Measurements from ENCODE around the gene ABHD1. TPM values are rescaled to one million over a fixed set of nuclear protein-coding genes. Genes with fewer than 3 reads are reported as not detected.
"Not testable (repeated sequence)": the region's sequence is repeated elsewhere in the genome, so short reads cannot be mapped to it uniquely, and the experiment has no call there.

ABHD1 gene
- total RNA-seq, 2 donors from 2014 or later: 0.34 TPM; not detected in 1

DNA sequence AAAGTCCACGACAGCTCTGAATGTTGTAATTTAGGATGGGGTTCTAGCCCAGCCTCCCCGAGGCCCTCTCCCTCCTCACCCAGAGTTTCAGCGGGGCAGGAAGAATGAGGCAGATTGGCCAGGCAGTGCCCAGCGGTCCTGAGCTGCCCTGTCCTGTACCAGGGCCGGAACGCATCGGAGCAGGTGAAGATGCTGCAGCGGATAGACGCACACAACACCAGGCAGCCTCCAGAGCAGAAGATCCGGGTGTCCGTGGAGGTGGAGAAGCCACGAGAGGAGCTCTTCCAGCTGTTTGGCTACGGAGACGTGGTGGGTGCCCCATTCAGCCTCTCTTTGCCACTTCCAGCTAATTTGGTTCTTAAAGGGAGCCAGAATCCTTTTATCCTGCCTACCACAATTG lies 26.3 kb upstream of the ABHD1 start:
- no peak for ATAC-seq
- intact Hi-C loops (cut with DNase I, micrococcal nuclease): loop anchor here (5.0 to 10.0 kb wide), 3 partner anchors 97 to 187 kb away; partner anchors contain the start of gene TRIM54 (in 2 of the 2)
- DNase-seq: no peak

DNA sequence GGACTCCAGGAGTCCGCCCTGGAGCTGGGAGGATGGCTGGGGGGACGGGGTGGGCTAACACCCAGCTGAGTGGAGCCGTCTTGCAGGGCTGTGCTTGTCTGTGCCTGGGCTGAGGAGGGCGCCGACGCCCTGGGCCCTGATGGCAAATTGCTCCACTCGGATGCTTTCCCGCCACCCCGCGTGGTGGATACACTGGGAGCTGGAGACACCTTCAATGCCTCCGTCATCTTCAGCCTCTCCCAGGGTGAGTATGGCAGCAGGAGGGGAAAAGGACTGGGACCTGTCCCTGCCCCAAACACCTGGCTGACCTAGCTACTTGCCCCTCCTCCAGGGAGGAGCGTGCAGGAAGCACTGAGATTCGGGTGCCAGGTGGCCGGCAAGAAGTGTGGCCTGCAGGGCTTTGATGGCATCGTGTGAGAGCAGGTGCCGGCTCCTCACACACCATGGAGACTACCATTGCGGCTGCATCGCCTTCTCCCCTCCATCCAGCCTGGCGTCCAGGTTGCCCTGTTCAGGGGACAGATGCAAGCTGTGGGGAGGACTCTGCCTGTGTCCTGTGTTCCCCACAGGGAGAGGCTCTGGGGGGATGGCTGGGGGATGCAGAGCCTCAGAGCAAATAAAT lies 24.2 kb upstream of the ABHD1 start:
- intact Hi-C loops (cut with DNase I, micrococcal nuclease): loop anchor here (5.0 to 10.0 kb wide), 3 partner anchors 95 to 185 kb away; partner anchors contain the start of gene TRIM54 (in 2 of the 2)

DNA sequence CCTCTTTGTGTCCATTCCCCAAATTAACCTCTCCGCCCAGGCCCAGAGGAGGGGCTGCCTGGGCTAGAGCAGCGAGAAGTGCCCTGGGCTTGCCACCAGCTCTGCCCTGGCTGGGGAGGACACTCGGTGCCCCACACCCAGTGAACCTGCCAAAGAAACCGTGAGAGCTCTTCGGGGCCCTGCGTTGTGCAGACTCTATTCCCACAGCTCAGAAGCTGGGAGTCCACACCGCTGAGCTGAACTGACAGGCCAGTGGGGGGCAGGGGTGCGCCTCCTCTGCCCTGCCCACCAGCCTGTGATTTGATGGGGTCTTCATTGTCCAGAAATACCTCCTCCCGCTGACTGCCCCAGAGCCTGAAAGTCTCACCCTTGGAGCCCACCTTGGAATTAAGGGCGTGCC lies 23.6 kb upstream of the ABHD1 start:
- no peak for DNase-seq
- no peak for ATAC-seq
- intact Hi-C loops (cut with DNase I, micrococcal nuclease): no loop called here

More for the DNA sequence above, 24.2 kb upstream of the ABHD1 start:
- ATAC-seq (no peak), DNase-seq (no peak)

DNA sequence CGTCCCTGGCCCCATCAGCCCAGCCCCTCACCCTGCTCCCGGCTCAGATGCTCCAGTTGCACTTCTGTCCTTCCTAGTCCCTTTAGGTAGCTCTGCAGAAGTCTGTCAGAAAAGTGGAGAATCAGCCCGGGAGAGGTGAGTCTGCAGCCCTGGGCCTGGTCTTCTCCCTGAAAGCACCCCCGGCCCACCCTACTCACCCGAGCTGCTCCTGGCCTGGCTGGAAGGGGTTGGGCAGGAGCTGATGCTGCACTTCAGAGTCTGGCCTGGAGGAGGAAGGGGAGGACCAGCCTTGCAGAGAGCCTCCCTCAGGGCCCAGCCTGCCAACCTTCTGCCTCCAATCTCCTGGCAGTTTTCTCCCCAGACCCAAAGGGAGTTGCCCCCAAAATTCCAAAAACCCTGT lies 21.3 kb upstream of the ABHD1 start:
- DNase-seq (no peak), ATAC-seq (no peak)
- intact Hi-C loops (cut with DNase I, micrococcal nuclease): no loop called here

DNA sequence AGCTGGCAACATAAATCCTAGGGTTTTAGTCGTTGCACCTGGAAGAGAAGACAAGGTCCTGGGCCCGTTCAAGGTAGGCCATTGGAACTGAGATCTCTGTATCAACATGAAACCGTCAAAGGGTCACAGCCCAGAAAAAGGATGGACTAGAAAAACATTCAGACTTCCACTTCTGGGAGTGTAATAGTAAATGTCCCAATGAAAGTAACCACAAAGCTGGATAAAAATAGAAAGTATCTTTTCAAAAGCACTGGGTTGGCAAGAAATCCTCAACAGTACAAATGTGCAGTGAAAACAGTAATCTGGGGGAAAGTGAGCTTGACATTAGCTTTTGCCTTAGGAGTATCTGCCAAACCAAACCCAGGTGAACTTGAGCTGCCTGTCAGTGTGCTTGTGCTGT lies 17.6 kb upstream of the ABHD1 start:
- DNase-seq (no peak), ATAC-seq (no peak)
- intact Hi-C loops (cut with DNase I, micrococcal nuclease): no loop called here

DNA sequence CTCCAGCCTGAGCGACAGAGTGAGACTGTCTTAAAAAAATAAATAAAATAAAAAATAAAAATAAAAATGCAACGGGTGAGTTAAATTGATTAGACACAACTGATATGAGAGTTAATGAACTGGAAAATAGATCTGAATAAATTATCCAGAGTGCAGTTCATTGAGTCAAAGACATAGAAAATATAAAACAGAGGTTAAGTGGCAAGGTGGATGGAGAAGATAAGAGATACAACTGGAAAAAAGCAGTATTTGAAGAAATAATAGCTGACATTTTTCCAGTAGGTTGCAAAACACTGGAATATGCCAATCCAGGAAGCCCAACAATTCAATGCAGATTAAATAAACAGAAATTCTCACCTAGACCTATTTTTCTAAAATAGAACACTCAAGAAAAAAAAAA lies 15.4 kb upstream of the ABHD1 start:
- no peak for ATAC-seq
- DNase-seq: no peak
- intact Hi-C loops (cut with DNase I, micrococcal nuclease): no loop called here

DNA sequence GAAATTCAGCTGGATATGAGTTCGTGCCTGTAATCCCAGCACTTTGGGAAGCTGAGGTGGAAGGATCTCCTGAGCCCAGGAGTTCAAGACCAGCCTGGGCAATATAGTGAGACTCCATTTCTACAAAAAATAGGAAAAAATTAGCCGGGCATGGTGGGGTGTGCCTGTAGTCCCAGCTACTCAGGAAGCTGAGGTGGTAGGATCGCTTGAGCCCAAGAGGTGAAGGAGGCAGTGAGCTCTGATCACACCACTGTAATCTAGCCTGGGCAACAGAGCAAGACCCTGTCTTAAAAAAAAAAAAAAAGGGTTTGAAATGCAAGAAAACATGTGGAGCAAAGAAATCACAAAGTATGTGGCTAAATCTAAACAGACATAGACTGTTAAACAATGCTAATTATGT lies 14.5 kb upstream of the ABHD1 start:
- intact Hi-C loops (cut with DNase I, micrococcal nuclease): no loop called here
- ATAC-seq (no peak), DNase-seq (no peak)

DNA sequence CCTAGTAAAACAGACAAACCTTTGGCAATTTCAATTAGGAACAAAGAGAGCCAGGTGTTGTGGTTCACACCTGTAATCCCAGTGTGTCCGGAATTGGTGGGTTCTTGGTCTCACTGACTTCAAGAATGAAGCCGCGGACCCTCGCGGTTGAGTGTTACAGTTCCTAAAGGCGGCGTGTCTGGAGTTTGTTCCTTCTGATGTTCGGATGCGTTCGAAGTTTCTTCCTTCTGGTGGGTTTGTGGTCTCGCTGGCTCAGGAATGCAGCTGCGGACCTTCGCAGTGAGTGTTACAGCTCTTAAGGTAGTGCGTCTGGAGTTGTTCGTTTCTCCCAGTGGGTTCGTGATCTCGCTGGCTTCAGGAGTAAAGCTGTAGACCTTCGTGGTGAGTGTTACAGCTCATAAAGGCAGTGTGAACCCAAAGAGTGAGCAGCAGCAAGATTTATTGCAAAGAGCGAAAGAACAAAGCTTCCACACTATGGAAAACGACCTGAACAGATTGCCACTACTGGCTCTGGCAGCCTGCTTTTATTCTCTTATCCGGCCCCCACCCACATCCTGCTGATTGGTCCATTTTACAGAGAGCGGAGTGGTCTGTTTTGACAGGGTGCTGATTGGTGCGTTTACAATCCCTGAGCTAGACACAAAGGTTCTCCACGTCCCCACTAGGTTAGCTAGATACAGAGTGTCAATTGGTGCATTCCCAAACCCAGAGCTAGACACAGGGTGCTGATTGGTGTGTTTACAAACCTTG lies 12.8 kb upstream of the ABHD1 start:
- ATAC-seq; intact Hi-C loops (cut with DNase I, micrococcal nuclease); DNase-seq: not testable (repeated sequence)

DNA sequence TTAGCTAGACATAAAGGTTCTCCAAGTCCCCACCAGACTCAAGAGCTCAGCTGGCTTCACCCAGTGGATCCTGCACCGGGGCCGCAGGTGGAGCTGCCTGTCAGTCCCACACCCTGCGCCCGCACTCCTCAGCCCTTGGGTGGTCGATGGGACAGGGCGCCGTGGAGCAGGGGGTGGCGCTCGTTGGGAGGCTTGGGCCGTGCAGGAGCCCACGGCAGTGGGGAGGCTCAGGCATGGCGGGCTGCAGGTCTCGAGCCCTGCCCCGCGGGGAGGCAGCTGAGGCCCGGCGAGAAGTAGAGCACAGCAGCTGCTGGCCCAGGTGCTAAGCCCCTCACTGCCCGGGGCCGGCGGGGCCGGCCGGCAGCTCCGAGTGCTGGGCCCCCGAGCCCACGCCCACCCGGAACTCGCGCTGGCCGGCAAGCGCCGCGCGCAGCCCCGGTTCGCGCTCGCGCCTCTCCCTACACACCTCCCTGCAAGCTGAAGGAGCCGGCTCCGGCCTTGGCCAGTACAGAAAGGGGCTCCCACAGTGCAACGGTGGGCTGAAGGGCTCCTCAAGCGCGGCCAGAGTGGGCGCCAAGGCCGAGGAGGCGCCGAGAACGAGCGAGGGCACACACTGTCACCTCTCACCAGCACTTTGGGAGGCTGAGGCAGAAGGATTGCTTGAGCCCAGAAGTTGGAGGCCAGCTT lies 12.1 kb upstream of the ABHD1 start:
- intact Hi-C loops (cut with DNase I, micrococcal nuclease); ATAC-seq; DNase-seq: not testable (repeated sequence)

DNA sequence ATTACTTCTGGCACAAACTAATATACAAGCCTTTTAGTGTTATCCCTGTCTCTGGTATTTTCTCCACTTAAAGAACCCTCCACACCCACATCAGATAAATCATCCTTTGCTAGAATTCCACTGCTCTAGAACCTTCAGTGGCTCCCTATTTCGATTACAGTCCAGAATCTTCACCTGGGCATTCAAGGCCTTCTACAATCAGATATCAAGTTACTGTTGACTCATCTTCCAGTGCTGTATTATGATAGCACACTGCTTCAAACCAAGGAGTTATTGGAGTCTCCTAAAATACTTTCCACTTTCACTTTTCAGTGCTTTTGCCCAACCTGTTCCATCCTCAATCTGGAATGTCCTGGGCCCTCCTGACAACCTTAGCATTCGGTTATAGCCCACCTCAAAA lies 8.1 kb upstream of the ABHD1 start:
- DNase-seq: no peak
- intact Hi-C loops (cut with DNase I, micrococcal nuclease): no loop called here
- ATAC-seq: no peak

DNA sequence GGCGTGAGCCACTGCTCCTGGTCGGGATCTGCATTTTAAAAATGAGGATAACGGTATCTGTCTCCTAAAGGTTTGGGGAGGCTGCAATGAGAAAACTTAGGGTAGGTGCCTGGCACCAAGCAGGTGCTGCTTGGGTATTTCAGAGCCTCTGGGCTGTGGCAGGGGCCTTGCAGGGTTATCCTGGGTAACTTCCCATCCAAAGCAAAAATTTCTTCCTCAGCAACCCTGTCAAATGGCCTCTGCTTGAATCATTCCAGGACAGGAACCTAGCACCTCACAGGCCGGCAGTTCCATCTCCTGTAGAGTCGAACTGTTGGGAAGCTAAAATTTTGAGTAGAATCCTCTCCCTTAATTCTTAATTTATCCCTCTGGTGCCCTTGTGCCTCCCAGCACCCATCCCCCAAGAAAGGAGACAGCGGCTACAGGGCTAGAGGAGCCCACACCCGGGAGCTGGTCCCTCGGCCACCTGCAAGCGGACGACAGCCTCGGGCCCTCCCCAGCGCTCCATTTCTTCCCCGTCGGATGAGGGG lies 5.6 kb upstream of the ABHD1 start:
- intact Hi-C loops (cut with DNase I, micrococcal nuclease): no loop called here
- no peak for ATAC-seq
- no peak for DNase-seq

DNA sequence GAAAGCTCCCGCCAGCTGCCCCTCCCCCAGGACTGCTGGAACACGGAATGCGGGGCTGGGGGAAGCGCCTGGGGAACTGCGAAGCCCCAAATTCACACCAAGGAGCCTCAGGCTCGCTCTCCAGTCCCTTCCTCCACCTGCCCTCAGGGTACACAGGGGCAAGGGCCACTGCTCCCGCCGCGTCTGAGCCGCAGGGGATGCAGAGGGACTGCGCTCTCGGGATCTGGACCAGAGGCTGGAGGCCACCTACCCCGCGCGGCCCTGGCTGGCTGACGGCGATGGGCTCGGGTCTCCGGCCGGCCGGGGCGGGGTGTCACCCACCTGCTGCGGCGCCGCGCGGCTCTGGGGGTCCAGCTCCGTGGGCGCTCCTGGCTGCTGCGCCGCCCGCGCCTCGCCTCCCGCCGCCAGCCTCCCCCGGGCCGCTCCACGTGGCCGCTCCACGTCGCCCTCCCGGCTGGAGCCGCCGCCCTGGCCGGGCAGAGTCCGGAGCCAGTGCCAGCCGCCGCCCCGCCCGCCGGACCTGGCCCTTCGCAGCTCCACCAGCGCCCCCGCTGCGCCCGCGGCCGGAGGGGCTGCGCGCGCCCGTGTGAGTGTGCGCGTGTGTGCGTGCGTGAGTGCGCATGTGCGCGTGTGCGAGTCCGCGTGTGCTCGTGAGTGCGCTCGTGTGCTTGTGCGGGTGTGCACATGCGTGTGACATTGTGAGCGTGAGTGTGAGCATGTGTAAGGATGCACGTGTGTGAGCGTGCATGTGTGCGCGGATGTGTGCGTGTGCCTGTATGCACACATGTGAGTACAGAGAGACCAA lies 4.9 kb upstream of the ABHD1 start, which contains the start of gene CGREF1:
Gene CGREF1, minus strand, starts transcription at position 604 of the 805 bp plus-strand sequence. CDS start 14,762 bp downstream, outside the sequence.
- intact Hi-C loops (cut with DNase I, micrococcal nuclease): no loop called here
- ATAC-seq: peak; percentile 87
- peak in 1 of 2 donors; percentile 38 for DNase-seq

DNA sequence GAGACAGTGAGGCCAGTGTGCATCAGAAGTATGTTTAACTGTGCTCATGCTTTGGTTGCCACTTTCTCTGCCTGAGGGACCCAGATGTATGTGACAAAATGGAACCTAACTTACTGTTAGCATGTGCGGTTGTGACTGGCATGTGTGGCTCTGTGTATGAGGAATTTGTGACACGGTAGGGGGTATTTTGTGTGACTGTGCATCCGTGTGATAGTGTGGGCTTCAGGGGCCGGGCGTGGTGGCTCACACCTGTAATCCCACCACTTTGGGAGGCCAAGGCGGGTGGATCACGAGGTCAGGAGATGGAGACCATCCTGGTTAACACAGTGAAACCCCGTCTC lies 4.3 kb upstream of the ABHD1 start:
- ATAC-seq; intact Hi-C loops (cut with DNase I, micrococcal nuclease); DNase-seq: not testable (repeated sequence)

DNA sequence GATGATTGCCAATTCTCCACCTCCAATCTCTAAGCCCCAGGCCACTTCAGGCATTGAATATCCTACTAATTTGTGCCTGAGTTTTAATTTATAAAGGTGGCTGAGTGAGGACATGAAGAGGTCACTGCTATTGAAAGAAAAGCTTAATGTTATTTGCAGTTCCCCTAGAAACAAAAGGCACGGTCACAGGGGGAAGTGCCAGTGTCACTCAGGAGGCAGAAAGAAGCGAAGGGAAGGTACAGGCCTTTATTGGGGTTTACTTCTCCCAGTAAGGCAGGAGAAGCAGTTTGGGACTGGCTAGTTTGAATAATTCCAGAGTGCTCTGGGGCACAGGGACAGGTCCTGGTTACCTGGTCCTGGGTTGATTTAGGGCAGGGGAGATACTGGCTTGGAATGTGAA lies 1.7 kb upstream of the ABHD1 start:
- ATAC-seq (no peak), DNase-seq (no peak)
- intact Hi-C loops (cut with DNase I, micrococcal nuclease): no loop called here

DNA sequence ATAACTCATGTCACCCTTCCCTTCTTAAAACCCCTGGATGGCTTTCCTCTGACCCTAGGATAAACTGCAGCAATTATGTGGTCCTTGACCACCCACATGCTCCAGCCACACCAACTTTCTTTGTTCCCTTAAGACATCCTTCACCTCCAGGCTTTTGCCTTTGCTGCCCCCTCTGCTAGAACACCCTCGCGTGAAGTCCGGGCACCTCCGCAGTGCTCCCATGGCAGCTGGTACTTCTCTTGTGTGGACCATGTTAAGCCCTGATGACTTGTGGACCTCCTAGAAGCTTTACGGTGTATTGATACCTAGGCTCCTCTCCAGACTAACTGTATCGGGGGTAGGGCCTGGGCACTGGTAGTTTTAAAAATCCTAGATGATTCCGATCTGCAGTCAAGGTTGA lies 824 bp upstream of the ABHD1 start:
- ATAC-seq (no peak), DNase-seq (no peak)
- intact Hi-C loops (cut with DNase I, micrococcal nuclease): no loop called here

DNA sequence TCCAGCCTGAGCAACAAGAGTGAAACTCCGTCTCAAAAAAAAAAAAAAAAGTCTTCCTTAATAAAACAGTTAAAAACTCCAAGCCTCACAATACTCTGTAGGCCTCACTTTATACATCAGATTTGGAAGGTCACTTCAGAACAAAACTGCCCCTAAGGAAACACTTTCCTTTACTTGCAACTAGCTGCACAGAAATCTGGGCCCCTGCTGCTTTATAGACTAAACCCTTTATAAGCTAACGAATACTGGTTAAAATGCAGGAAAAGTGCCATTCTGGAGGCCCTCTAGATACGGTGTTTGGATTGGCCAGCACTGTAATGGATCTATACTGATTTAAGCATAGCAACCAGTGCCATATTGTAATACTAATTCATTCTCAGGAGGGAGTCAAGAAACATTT lies 1.5 kb downstream of the ABHD1 start:
- ATAC-seq: no peak
- intact Hi-C loops (cut with DNase I, micrococcal nuclease): no loop called here
- DNase-seq: no peak

DNA sequence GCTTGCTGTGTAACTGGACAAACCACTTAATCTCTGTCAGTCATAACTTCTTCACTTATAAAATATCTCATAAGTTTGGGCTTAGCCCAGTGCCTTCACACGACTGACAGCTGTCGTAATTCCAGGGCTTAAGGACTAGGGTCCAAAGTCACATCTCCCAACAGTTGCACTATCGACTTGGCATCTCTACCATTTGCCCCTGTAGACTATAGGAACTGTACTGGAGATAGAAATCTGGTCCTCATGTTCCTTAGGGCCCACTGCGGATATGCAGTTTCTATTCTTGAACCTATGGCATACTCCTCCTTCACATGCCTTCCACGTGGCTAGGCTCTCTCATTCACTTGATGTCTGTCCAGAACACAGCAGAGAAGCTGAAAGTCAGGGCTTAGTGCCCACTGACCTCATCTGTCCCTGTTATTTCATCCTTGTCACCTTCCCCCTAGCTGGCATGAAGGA lies 2.7 kb downstream of the ABHD1 start:
- ATAC-seq: peak; percentile 27
- intact Hi-C loops (cut with DNase I, micrococcal nuclease): no loop called here
- no peak for DNase-seq

DNA sequence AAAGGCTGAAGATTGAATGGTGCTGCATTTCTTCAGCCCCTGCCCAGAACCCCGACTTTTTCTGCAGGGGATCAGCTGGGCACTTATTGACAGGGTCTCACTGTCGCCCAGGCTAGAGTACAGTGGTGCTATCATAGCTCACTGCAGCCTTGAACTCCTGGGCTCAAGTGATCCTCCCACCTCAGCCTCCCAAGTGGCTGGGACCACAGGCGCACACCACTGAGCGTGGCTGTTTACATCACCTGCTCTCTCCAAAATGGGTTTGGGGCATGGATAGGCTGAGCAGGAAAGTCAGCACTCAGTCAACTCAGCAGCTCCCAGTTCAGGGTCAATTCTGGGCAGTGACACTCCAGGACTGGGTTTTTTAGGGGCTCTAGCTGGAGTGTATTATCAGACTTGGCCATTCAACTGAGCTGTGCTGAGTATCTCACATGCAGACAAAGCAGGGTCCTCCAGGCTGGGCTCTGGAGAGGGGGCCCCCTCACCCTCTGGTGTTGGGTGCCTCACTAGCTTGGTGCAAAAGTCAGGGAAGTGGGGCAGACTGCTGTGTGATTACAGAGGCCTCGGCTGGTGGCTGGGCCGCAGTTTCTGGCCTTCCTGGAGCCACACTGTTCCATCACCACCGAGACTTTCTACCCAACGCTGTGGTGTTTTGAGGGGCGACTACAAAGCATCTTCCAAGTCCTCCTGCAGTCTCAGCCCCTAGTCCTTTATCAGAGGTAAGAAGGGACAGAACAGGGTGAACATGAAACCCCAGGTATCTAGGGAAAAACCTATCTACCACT lies 4.5 kb downstream of the ABHD1 start:
- intact Hi-C loops (cut with DNase I, micrococcal nuclease): no loop called here
- no peak for DNase-seq
- ATAC-seq: no peak
